ENCODE measurements around the gene OARD1. TPM values are rescaled to one million over a fixed set of nuclear protein-coding genes. Genes with fewer than 3 reads are reported as not detected.

Gene OARD1
- total RNA-seq, 1 donor from 2014 or later, result 24.4 TPM

GRCh38 chr6:41092421-41093140 is 20.4 kb upstream of the OARD1 start:
- DNase-seq, result no peak

GRCh38 chr6:41090841-41091761 is 18.9 kb upstream of the OARD1 start:
- TF ChIP-seq CTCF (IDR thresholded peaks at IDR 0.05; ENCODE audit: partially characterized antibody, unreplicated experiment), result no peak
- DNase-seq, result no peak
- Mint-ChIP-seq H3K4me1 (ENCODE audit: low read depth, unreplicated experiment) (no peaks in the 10 kb centered on the region), H3K9me3 (ENCODE audit: unreplicated experiment) (no peaks in the 10 kb centered on the region), H3K4me3 (ENCODE audit: unreplicated experiment) (no peak overlapping the region), H3K27ac (ENCODE audit: unreplicated experiment) (no peak overlapping the region), H3K36me3 (ENCODE audit: unreplicated experiment) (no peaks in the 10 kb centered on the region), H3K27me3 (ENCODE audit: unreplicated experiment) (no peaks in the 10 kb centered on the region)

More at GRCh38 chr6:41092421-41093140, 20.4 kb upstream of the OARD1 start:
- H3K4me1 Mint-ChIP-seq (ENCODE audit: low read depth, unreplicated experiment), result no peaks in the 10 kb centered on the region
- H3K4me3 Mint-ChIP-seq (ENCODE audit: unreplicated experiment), result no peak overlapping the region
- no peak overlapping the region for H3K27ac Mint-ChIP-seq (ENCODE audit: unreplicated experiment)
- no peaks in the 10 kb centered on the region for H3K36me3 Mint-ChIP-seq (ENCODE audit: unreplicated experiment)
- TF ChIP-seq CTCF (IDR thresholded peaks at IDR 0.05; ENCODE audit: partially characterized antibody, unreplicated experiment), result no peak
- H3K27me3 Mint-ChIP-seq (ENCODE audit: unreplicated experiment), result no peaks in the 10 kb centered on the region
- H3K9me3 Mint-ChIP-seq (ENCODE audit: unreplicated experiment), result no peaks in the 10 kb centered on the region

GRCh38 chr6:41088451-41088850 is 16.3 kb upstream of the OARD1 start:
- DNase-seq, result no peak
- no peaks in the 10 kb centered on the region for H3K27me3 Mint-ChIP-seq (ENCODE audit: unreplicated experiment)
- H3K9me3 Mint-ChIP-seq (ENCODE audit: unreplicated experiment), result no peaks in the 10 kb centered on the region
- no peaks in the 10 kb centered on the region for H3K4me1 Mint-ChIP-seq (ENCODE audit: low read depth, unreplicated experiment)
- no peak overlapping the region for H3K27ac Mint-ChIP-seq (ENCODE audit: unreplicated experiment)
- no peak overlapping the region for H3K4me3 Mint-ChIP-seq (ENCODE audit: unreplicated experiment)
- no peaks in the 10 kb centered on the region for H3K36me3 Mint-ChIP-seq (ENCODE audit: unreplicated experiment)
- TF ChIP-seq CTCF (IDR thresholded peaks at IDR 0.05; ENCODE audit: partially characterized antibody, unreplicated experiment), result no peak

GRCh38 chr6:41085182-41085581 is 13.0 kb upstream of the OARD1 start:
- no peak overlapping the region for H3K27ac Mint-ChIP-seq (ENCODE audit: unreplicated experiment)
- no peaks in the 10 kb centered on the region for H3K36me3 Mint-ChIP-seq (ENCODE audit: unreplicated experiment)
- H3K4me3 Mint-ChIP-seq (ENCODE audit: unreplicated experiment), result no peak overlapping the region
- no peaks in the 10 kb centered on the region for H3K9me3 Mint-ChIP-seq (ENCODE audit: unreplicated experiment)
- no peaks in the 10 kb centered on the region for H3K4me1 Mint-ChIP-seq (ENCODE audit: low read depth, unreplicated experiment)
- no peaks in the 10 kb centered on the region for H3K27me3 Mint-ChIP-seq (ENCODE audit: unreplicated experiment)
- no peak for DNase-seq
- TF ChIP-seq CTCF (IDR thresholded peaks at IDR 0.05; ENCODE audit: partially characterized antibody, unreplicated experiment), result no peak

- no peak overlapping the region for H3K27ac Mint-ChIP-seq (ENCODE audit: unreplicated experiment)
- H3K4me3 Mint-ChIP-seq (ENCODE audit: unreplicated experiment), result no peak overlapping the region
- peaks cover 6% of the 10 kb centered on the region for H3K4me1 Mint-ChIP-seq (ENCODE audit: low read depth, unreplicated experiment)
- H3K9me3 Mint-ChIP-seq (ENCODE audit: unreplicated experiment), result no peaks in the 10 kb centered on the region
- no peaks in the 10 kb centered on the region for H3K27me3 Mint-ChIP-seq (ENCODE audit: unreplicated experiment)
- TF ChIP-seq CTCF (IDR thresholded peaks at IDR 0.05; ENCODE audit: partially characterized antibody, unreplicated experiment), result no peak
- no peak for DNase-seq
- H3K36me3 Mint-ChIP-seq (ENCODE audit: unreplicated experiment), result no peaks in the 10 kb centered on the region
These were observed 10.9 kb upstream of the OARD1 start for GRCh38 chr6:41083072-41083471.
